Measurements from ENCODE around the gene CRMP1. TPM values are rescaled to one million over a fixed set of nuclear protein-coding genes. Genes with fewer than 3 reads are reported as not detected.

Gene CRMP1
- total and polyA plus RNA-seq, 2 donors (not counting 3 experiments of a cell fraction or from before 2014, with no cell fraction given), result 0.06 TPM; not detected in 1

- Histone ChIP-seq H3K36me3 (ENCODE audit: control insufficient read depth in 2 of 2, extremely low read depth in 1 of 2, insufficient read depth in 2 of 2, low read length in 2 of 2) (no peaks in the 10 kb centered on the region), H2AFZ (ENCODE audit: low read depth, low read length) (no peak overlapping the region), H3K4me3 (replicated peaks in 1 of 3; ENCODE audit: insufficient read depth in 1 of 3, low read depth in 1 of 3, low read length in 3 of 3) (no peak overlapping the region), H3K27me3 (ENCODE audit: control insufficient read depth in 2 of 2, insufficient read depth in 2 of 2, low read length in 2 of 2) (peaks cover 43 to 51% of the 10 kb centered on the region in 2 experiments), H3K9ac (replicated peaks; ENCODE audit: extremely low read depth, insufficient read depth, low read length) (no peak overlapping the region), H3K4me1 (ENCODE audit: control insufficient read depth, extremely low read depth, insufficient read depth, low read length) (no peaks in the 10 kb centered on the region), H3K27ac (ENCODE audit: insufficient read depth, low read depth, low read length) (no peak overlapping the region), H3K4me2 (ENCODE audit: insufficient read depth, low read length) (no peak overlapping the region), H3K79me2 (ENCODE audit: control insufficient read depth, insufficient read depth, low read length) (no peaks in the 10 kb centered on the region), H4K20me1 (replicated peaks; ENCODE audit: control insufficient read depth, extremely low read depth, insufficient read depth, low read length) (no peaks in the 10 kb centered on the region), H3K9me1 (replicated peaks; ENCODE audit: control insufficient read depth, extremely low read depth, insufficient read depth, low read length) (no peaks in the 10 kb centered on the region), H3K9me3 (replicated peaks; ENCODE audit: control insufficient read depth, insufficient read depth, low read length) (no peaks in the 10 kb centered on the region)
- no peak for FAIRE-seq
- ChIA-PET POLR2A (no interaction called here), CTCF (no interaction called here)
- no TSS peak for BruUV-seq (replicated peaks)
- no peak for TF ChIP-seq MAX (IDR thresholded peaks at IDR 0.05; ENCODE audit: insufficient read depth, insufficient read length)
- no peak for DNase-seq (ENCODE audit: low read depth, low spot score)
- intact Hi-C loops (cut with micrococcal nuclease), result no loop called here
- dilution Hi-C loops (cut with MboI; ENCODE audit: extremely low pct_ligation_motif_present, low sequenced_read_pairs), result no loop called here
These were observed 5.9 kb downstream of the CRMP1 start for GRCh38 chr4:5887011-5887360.

GRCh38 chr4:5885733-5886132 lies 7.2 kb downstream of the CRMP1 start:
- dilution Hi-C loops (cut with MboI; ENCODE audit: extremely low pct_ligation_motif_present, low sequenced_read_pairs), result no loop called here

More at GRCh38 chr4:5885733-5886132, 7.2 kb downstream of the CRMP1 start:
- Histone ChIP-seq H2AFZ (ENCODE audit: low read depth, low read length) (no peak overlapping the region), H3K36me3 (ENCODE audit: control insufficient read depth in 2 of 2, extremely low read depth in 1 of 2, insufficient read depth in 2 of 2, low read length in 2 of 2) (no peaks in the 10 kb centered on the region), H3K9me1 (replicated peaks; ENCODE audit: control insufficient read depth, extremely low read depth, insufficient read depth, low read length) (no peaks in the 10 kb centered on the region), H3K9ac (replicated peaks; ENCODE audit: extremely low read depth, insufficient read depth, low read length) (no peak overlapping the region), H3K9me3 (replicated peaks; ENCODE audit: control insufficient read depth, insufficient read depth, low read length) (no peaks in the 10 kb centered on the region), H3K4me3 (replicated peaks in 1 of 3; ENCODE audit: insufficient read depth in 1 of 3, low read depth in 1 of 3, low read length in 3 of 3) (no peak overlapping the region), H3K79me2 (ENCODE audit: control insufficient read depth, insufficient read depth, low read length) (no peaks in the 10 kb centered on the region), H3K27me3 (ENCODE audit: control insufficient read depth in 2 of 2, insufficient read depth in 2 of 2, low read length in 2 of 2) (peaks cover 31 to 38% of the 10 kb centered on the region in 2 experiments), H3K4me2 (ENCODE audit: insufficient read depth, low read length) (no peak overlapping the region), H3K27ac (ENCODE audit: insufficient read depth, low read depth, low read length) (no peak overlapping the region), H4K20me1 (replicated peaks; ENCODE audit: control insufficient read depth, extremely low read depth, insufficient read depth, low read length) (no peaks in the 10 kb centered on the region), H3K4me1 (ENCODE audit: control insufficient read depth, extremely low read depth, insufficient read depth, low read length) (no peaks in the 10 kb centered on the region)
- TF ChIP-seq FOS (IDR thresholded peaks at IDR 0.05; ENCODE audit: borderline replicate concordance, insufficient read depth, low read length) (no peak), POLR2A (IDR thresholded peaks at IDR 0.05; ENCODE audit: low read depth, low read length) (no peak), JUN (IDR thresholded peaks at IDR 0.05; ENCODE audit: borderline replicate concordance, insufficient read depth, insufficient read length, low read depth) (no peak), EZH2 (IDR thresholded peaks at IDR 0.05; ENCODE audit: borderline replicate concordance, low read depth, low read length, severe bottlenecking) (no peak), MYC (IDR thresholded peaks at IDR 0.05; ENCODE audit: low read depth, low read length) (no peak), MAX (IDR thresholded peaks at IDR 0.05; ENCODE audit: insufficient read depth, insufficient read length) (no peak), GATA2 (IDR thresholded peaks at IDR 0.05; ENCODE audit: insufficient read depth, insufficient read length, low read depth, low read length) (no peak), POLR2AphosphoS5 (IDR thresholded peaks at IDR 0.05; ENCODE audit: insufficient read depth, low read depth, low read length) (no peak), CTCF (IDR thresholded peaks at IDR 0.05; ENCODE audit: extremely low read depth in 1 of 2, insufficient read depth in 1 of 2, low read depth in 1 of 2, low read length in 2 of 2) (no peak)
- ChIA-PET CTCF (no interaction called here), POLR2A (no interaction called here)
- no peak for DNase-seq (ENCODE audit: low read depth, low spot score)
- intact Hi-C loops (cut with micrococcal nuclease), result no loop called here
- no peak for FAIRE-seq
- BruUV-seq (replicated peaks), result no TSS peak
